ENCODE measurements around the gene CENPX. TPM values are rescaled to one million over a fixed set of nuclear protein-coding genes. Genes with fewer than 3 reads are reported as not detected.

Gene CENPX
- total RNA-seq, 1 experiment from 2014 or later, result 77.9 TPM

DNA sequence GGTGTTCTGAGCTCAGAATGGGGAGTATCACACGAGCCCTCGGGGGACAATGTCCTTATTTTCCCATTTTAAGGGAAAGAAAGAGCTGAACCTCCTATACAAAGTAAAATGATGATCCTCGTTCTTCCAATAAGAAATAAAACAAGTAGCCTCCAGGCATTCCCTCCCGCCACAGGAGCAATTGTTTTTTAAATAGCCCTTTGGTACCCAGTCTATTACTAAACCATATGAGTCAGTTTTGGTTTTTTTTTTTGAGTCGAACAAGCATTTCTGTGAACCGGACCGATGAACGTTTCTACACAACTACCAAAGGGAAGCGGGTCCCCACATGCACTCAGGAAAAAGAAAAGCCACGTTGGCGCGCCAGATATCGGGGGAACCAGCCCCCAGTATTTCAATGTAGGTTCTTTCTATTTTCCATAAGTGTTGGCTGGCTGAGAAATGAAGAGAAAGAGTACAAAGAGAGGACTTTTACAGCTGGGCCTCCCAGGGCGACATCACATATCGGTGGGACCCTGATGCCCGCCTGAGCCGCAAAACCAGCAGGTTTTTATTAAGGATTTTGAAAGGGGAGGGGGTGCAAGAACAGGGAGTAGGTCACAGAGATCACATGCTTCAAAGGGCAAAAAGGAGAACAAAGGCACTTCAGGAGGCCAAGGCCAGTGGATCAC, 18.6 kb upstream of the CENPX start:
- Mint-ChIP-seq H3K36me3 (ENCODE audit: insufficient read depth in 1 of 3, low read depth in 3 of 3) (peaks cover 0 to 2% (median 0%) of the 10 kb centered on the region in 3 experiments; a peak in 3 of 7 replicates), H3K4me1 (peaks cover 25 to 29% of the 10 kb centered on the region in 2 experiments), H3K9me3 (no peaks in the 10 kb centered on the region; a peak in 2 of 5 replicates), H3K27ac (peak overlapping the region in 1 of 3 experiments; percentile 55; a peak in 1 of 7 replicates), H3K27me3 (ENCODE audit: low read depth) (peaks cover 12% of the 10 kb centered on the region), H3K4me3 (no peak overlapping the region; a peak in 1 of 5 replicates)
- Histone ChIP-seq H3K4me1 (ENCODE audit: insufficient read depth, low read length) (no peaks in the 10 kb centered on the region; the same call in 1 of the 2 replicates), H3K79me1 (ENCODE audit: insufficient read depth, low read depth, low read length, poor library complexity, severe bottlenecking) (no peaks in the 10 kb centered on the region), H3K23me2 (ENCODE audit: insufficient read length, low read depth, low read length, poor library complexity, severe bottlenecking) (no peaks in the 10 kb centered on the region), H2BK5ac (ENCODE audit: insufficient read length, low read length) (no peak overlapping the region), H4K8ac (replicated peaks; ENCODE audit: insufficient read length, low read depth, low read length) (no peak overlapping the region), H3K14ac (ENCODE audit: insufficient read depth, low read length) (no peak overlapping the region), H2BK20ac (ENCODE audit: low read depth, low read length, poor library complexity, severe bottlenecking) (no peak overlapping the region), H3K27ac (ENCODE audit: insufficient read length, low read depth, low read length) (no peak overlapping the region), H2BK120ac (ENCODE audit: low read depth, low read length, poor library complexity, severe bottlenecking) (no peak overlapping the region), H4K20me1 (ENCODE audit: control insufficient read depth, insufficient read depth, insufficient read length) (no peaks in the 10 kb centered on the region), H2AK5ac (ENCODE audit: insufficient read length, low read length) (no peak overlapping the region), H4K91ac (ENCODE audit: insufficient read length, low read depth, low read length) (no peak overlapping the region), H3K23ac (ENCODE audit: insufficient read length, low read depth, low read length) (no peak overlapping the region), H3K79me2 (ENCODE audit: insufficient read depth, low read length) (no peaks in the 10 kb centered on the region), H2AFZ (ENCODE audit: low read length) (no peak overlapping the region), H3K4me2 (ENCODE audit: insufficient read depth, insufficient read length, low read length) (no peak overlapping the region), H3K9me3 (ENCODE audit: control insufficient read depth, low read depth, low read length) (no peaks in the 10 kb centered on the region), H3K56ac (ENCODE audit: insufficient read length, low read depth, low read length) (no peak overlapping the region), H4K5ac (ENCODE audit: insufficient read length, low read depth, low read length) (no peak overlapping the region), H3K27me3 (ENCODE audit: insufficient read depth, low read length) (no peaks in the 10 kb centered on the region), H2BK15ac (ENCODE audit: low read depth, low read length) (no peak overlapping the region), H3K4ac (ENCODE audit: low read depth, low read length) (no peak overlapping the region), H3K18ac (ENCODE audit: insufficient read length, low read depth, low read length) (no peak overlapping the region), H3K9ac (ENCODE audit: extremely low read depth, insufficient read length, low read length) (no peak overlapping the region), H3T11ph (ENCODE audit: low read length) (no peak overlapping the region), H2BK12ac (ENCODE audit: insufficient read length, low read depth, low read length) (no peak overlapping the region)
- DNase-seq, result no peak
- WGBS (ENCODE audit: extremely low coverage, insufficient read length, low lambda C conversion rate), result no CpG with 5 or more reads among the region's 17 CpGs
- TF ChIP-seq CTCF (conservative IDR thresholded peaks at IDR 0.05), result no peak

Data from H9 (cell line).